Medulla oblongata (tissue), 1 donor: ENCODE measurements around the gene FGD2.
"Not testable (repeated sequence)": the region's sequence is repeated elsewhere in the genome, so short reads cannot be mapped to it uniquely, and the experiment has no call there.

ENCODE experiments used
- DNase-seq: peaks from one replicate; pipeline ENCODE4 v3.0.0-alpha.2; 2015; ENCODE audit errors: extremely low spot score

FGD2 gene

GRCh38 chr6:37058984-37059343 lies 53.5 kb downstream of the FGD2 start:
- DNase-seq = not testable (repeated sequence)

GRCh38 chr6:37059344-37060194 lies 54.1 kb downstream of the FGD2 start:
- DNase-seq = peak; percentile 80

GRCh38 chr6:37060195-37060559 lies 54.7 kb downstream of the FGD2 start:
- DNase-seq = peak; percentile 9

GRCh38 chr6:37061157-37061804 lies 55.8 kb downstream of the FGD2 start:
- peak; percentile 85 for DNase-seq

GRCh38 chr6:37062424-37062823 lies 57.0 kb downstream of the FGD2 start:
- DNase-seq = no peak

DNA sequence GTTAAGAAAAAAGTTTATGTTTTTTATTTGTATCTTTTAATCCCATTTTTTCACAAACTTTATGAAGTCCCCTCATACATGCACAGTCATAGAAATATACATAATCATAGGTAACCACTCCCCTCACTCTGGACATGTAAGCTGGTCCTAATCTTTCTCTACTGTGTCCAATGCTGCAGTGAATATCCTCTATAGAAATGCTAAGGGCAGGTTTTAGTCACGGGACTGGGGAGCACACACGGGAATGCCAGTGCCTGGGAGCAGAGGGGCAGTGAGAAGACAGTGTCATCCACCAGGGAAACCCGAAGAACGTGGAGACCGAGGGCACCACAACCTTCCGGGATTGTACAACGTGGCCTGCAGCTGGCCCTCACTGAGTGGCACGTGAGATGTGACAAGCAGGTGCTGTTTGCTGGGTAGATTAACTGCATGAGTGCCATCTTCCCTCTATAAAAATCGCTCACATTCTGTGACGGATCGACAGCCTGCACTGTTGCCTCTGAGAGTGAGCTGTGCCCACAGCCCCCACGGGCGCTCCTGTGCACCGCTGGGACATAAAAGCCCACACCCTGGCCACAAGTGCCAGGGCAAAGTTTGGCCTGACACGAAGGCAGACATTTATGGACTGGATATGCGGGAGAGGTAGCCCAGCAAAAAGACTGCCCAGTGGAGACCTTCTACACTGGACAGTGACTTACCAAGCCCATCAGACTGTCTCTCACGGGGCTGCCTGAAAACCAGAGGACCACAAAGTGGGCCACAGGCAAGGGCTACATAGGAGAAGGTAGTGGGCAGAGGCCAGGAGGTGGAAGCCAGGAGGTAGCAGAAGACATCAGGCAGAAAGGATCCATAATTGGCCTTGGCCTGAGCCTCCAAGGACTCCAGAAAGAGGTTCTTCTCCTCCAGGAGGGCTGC lies 63.2 kb downstream of the FGD2 start:
- DNase-seq = no peak

GRCh38 chr6:37069639-37070038 lies 64.2 kb downstream of the FGD2 start:
- DNase-seq = no peak

- DNase-seq = no peak
These were observed 67.1 kb downstream of the FGD2 start for GRCh38 chr6:37072526-37072925.

DNA sequence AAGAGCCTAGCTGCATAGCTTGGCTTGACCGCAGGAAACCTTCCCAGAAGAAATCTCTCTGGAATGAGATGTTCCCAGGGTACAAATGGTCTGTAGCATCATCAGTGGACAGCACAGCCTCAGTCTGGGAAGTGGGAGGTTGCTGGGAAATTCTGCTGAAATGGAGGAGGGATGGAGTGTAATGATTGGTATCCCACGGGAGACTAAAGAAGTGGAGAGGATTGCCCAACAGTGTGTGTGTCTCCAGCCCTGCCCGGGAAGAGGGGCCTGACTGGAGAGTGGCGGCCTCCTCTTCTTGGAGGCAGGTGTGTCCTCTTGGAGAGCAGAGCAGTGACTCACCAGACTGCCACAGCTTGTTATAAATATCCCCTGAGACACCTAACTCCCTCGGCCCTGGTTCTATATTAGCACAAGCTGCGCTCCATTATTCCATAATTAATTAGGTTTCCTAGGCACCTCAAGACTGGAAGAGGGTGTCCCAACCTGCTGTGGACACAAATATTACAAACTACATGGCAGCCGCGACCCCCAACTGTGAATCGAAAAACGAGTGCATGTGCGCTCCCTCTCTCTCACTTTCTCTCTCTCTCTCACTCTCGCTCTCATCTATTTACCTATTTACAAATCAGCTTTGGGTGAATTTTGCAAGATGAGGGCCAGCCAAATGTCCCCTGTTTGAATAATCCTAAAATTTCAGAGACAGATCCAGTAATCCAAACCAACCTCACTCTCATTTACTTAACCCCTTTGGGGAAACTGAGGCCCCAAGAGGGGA lies 68.8 kb downstream of the FGD2 start:
- DNase-seq = no peak

DNA sequence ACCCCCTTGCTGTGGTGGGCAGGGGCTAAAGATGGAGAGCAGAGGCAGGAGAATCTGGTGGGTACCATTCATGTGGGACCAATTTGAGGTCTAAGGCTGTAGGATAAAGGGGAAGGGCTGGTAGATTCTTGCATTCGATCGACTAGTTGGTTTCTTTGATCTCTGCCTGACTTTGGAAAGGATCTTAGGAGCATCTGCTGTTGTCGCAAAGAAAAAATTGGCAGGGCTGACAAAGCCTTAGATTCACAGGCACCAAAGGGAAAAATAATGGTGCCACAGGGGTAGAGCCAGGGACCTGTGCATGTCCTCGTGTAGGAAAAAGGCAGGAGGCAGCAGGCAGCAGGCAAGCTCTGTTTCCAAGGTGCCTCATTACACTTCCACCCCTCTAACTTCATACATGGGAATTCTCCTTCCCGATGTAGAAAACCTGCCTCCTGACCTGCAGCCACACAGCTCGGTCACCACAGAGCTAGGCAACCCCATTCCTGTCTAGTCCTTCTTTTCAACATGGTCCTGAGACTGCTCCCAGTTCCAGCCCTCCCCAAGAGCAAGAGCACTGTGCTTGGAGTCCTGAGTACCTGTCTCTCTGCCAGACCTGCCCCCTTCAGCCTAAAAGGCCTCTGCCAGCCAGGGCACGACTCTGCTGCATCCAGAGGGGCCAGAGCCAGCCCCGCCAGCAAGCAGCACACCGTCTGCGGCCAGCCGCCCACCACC lies 71.9 kb downstream of the FGD2 start:
- DNase-seq = no peak

GRCh38 chr6:37077905-37078296 lies 72.4 kb downstream of the FGD2 start:
- no peak for DNase-seq
